Muscle layer of duodenum (tissue), 2 donors: Measurements from ENCODE around the gene RASL10A.

ENCODE experiments used
- H3K27ac ChIP-seq: one replicate; pipeline ENCODE4 v1.7.0; 2013; ENCODE audit warnings: mild to moderate bottlenecking, low read length
- H3K27me3 ChIP-seq: one replicate; pipeline ENCODE4 v1.7.0; 2013; ENCODE audit warnings: low read depth, mild to moderate bottlenecking, control low read depth, low read length
- H3K36me3 ChIP-seq, 2 donors: one replicate each; pipeline ENCODE4 v1.7.0; 2013; ENCODE audit warnings: low read length in 2 of 2, control low read depth in 1 of 2, mild to moderate bottlenecking in 1 of 2; ENCODE audit not compliant: insufficient read depth in 2 of 2, control insufficient read depth in 1 of 2
- H3K4me1 ChIP-seq, 2 donors: one replicate each; pipeline ENCODE4 v1.7.0; 2013; ENCODE audit warnings: low read length in 2 of 2, mild to moderate bottlenecking in 2 of 2, control low read depth in 1 of 2, moderate library complexity in 1 of 2; ENCODE audit not compliant: insufficient read depth in 2 of 2, control insufficient read depth in 1 of 2
- H3K4me3 ChIP-seq, 2 donors: one replicate each; pipeline ENCODE4 v1.7.0; 2013; ENCODE audit warnings: low read length in 2 of 2, low read depth in 1 of 2, mild to moderate bottlenecking in 1 of 2
- H3K9me3 ChIP-seq, 2 donors: one replicate each; pipeline ENCODE4 v1.7.0; 2013; ENCODE audit warnings: low read length in 2 of 2, control low read depth in 1 of 2, mild to moderate bottlenecking in 1 of 2; ENCODE audit not compliant: control insufficient read depth in 1 of 2
- donor health status: healthy.

Gene RASL10A

DNA sequence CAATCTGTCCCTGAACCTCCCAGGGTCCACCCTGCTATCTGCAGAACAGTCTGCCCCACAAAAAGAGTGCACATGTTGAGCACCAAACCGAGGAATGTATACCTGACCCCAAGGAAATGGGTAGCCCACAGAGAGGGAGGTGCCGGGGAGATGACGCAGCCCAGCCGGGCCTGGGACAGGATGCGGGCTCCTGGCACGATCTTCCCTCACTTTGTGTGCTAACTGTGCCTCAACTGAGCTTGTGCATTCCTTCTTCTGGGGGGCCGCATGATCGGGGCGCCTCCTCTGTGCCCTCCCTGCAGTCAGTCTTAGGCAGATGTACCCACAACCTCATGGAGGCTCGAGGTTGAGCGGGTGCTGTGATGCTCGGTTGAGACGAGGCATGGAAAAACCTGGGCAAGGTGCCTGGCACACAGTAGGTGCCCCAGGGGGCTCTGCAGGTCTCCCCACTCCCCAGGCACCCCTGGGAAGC is 6.7 kb downstream of the RASL10A start:
- Histone ChIP-seq H3K4me1 (peaks cover 15 to 62% of the 10 kb centered on the region in 2 donors), H3K9me3 (no peaks in the 10 kb centered on the region), H3K27me3 (peaks cover 5% of the 10 kb centered on the region), H3K27ac (no peak overlapping the region), H3K36me3 (no peaks in the 10 kb centered on the region), H3K4me3 (peak overlapping the region; percentile 21 to 95)

DNA sequence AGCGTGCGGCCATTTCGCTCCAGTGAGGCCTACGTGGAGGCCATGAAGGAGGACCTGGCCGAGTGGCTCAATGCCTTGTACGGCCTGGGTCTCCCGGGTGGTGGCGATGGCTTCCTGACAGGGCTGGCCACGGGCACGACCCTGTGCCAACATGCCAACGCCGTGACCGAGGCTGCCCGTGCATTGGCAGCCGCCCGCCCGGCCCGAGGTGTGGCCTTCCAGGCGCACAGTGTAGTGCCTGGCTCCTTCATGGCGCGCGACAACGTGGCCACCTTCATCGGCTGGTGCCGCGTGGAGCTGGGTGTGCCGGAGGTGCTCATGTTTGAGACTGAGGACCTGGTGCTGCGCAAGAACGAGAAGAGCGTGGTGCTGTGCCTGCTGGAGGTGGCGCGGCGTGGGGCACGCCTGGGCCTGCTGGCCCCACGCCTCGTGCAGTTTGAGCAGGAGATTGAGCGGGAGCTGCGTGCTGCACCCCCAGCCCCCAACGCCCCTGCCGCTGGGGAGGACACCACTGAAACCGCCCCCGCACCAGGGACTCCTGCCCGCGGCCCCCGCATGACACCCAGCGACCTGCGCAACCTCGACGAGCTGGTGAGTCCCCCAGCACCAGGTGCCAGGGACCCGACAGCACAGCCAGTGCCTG is 7.2 kb downstream of the RASL10A start:
- Histone ChIP-seq H3K9me3 (no peaks in the 10 kb centered on the region), H3K27ac (no peak overlapping the region), H3K36me3 (no peaks in the 10 kb centered on the region), H3K27me3 (no peaks in the 10 kb centered on the region), H3K4me3 (peak overlapping the region in 1 of 2 donors; percentile 95), H3K4me1 (peaks cover 15 to 59% of the 10 kb centered on the region in 2 donors)

DNA sequence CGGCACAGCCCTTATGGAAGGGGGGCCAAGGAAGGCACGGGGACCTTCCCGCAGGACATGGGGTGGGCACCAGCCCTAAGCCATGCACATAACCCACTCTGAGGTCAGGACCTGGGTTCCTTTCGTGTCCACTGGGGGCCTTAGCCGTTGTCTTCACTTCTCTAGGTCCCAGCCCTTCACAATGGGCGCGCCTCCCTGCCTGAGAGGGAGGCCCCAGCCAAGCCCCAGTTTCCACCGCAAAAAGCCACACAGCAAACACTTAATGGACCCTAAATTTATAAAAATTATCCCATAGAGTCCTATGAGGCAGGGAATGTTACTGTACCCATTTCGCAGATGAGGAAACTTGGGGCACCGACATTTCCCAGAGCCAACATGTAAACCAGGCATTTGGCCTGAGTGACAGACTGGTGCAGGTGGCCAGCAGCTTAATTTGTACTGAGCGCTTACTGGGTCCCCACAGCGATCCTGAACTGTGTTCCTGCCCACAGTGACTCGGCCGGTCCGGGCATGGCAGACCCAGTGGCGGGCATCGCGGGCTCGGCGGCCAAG is 7.8 kb downstream of the RASL10A start:
- peak overlapping the region; percentile 76 to 95 for H3K4me3 ChIP-seq
- H3K9me3 ChIP-seq, result no peaks in the 10 kb centered on the region
- H3K27me3 ChIP-seq, result no peaks in the 10 kb centered on the region
- H3K36me3 ChIP-seq, result no peaks in the 10 kb centered on the region
- no peak overlapping the region for H3K27ac ChIP-seq
- H3K4me1 ChIP-seq, result peaks cover 15 to 59% of the 10 kb centered on the region in 2 donors

DNA sequence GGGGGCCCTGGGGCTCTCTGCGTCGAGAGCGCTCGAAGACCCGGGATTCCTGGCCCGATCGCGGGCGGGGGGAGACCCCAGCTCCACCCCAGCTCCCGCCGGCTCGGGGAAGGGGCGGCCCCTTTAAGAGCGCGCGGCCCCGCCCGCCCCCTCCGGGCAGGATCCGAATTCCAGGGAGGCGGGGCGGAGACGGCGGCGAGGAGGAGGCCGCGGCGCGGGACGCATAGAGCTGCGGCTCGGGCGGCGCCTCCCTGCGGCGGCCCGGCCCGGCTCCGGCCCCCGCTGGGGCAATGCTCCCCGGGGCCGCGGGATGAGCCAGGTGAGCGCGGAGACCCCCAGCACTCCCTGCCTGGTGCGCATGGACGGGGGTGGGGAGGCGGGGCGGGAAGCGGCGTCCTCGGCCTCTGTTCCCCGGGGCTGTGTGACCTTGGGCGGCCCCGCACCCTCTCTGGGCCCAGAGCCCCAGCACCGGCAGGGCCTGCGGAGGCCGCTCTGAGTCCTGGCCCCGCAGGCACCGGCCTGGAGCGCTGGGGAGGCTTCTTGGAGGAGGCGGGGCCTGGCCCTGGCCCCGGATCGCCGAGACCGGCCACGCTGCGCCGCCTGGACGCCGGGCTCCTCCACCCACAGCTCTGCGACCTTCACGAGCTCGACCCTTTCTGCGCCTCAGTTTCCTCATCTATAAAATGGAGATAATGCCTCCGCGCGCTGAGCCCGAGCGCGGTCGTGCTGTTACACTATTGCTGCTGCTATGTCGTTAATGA is 8.5 kb downstream of the RASL10A start:
- Histone ChIP-seq H3K9me3 (no peaks in the 10 kb centered on the region), H3K27me3 (no peaks in the 10 kb centered on the region), H3K4me3 (peak overlapping the region; percentile 76 to 95), H3K36me3 (no peaks in the 10 kb centered on the region), H3K4me1 (peaks cover 15 to 52% of the 10 kb centered on the region in 2 donors), H3K27ac (no peak overlapping the region)

DNA sequence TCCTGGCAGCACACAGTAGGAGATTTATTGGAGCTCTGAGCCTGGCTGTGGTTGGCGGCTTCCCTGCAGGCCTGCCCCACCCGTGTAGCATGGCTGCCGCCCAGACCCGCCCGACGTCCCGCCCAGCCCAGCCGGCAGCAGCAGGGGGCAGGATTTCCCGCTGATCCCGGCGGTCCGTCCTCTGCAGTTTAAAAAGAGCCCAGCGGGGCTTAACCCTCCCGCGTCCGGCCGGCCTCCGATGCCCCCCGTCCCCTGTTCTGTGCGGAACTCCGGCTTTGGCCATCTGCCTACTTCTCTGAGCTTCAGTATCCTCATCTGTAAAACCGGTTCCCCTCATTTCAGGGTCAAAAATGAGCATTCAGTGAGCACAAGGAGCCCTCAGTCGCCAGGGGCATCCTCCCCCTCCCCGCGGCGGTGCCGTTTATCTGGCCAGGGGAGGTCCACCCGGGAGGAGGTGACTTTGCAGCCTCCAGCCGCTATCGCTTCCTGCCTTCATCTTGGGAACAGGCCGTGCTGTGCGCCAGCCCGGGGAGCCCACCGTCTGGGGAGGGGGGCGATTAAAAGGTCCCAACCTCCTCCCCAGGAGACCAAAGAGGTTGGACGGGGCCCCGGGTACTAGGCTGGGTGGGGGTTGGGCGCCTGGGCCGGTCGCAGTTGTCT is 9.2 kb downstream of the RASL10A start, which contains the start of gene GAS2L1:
TSS of gene GAS2L1 (plus strand) at position 476 of the 660 bp plus-strand sequence. CDS start 1,456 bp downstream, outside the sequence.
- no peaks in the 10 kb centered on the region for H3K27me3 ChIP-seq
- H3K27ac ChIP-seq, result no peak within 1 kb of the TSS
- no peaks in the 10 kb centered on the region for H3K36me3 ChIP-seq
- peak within 1 kb of the TSS; percentile 76 to 95 for H3K4me3 ChIP-seq
- no peaks in the 10 kb centered on the region for H3K9me3 ChIP-seq
- peaks cover 14 to 45% of the 10 kb centered on the region in 2 donors for H3K4me1 ChIP-seq

DNA sequence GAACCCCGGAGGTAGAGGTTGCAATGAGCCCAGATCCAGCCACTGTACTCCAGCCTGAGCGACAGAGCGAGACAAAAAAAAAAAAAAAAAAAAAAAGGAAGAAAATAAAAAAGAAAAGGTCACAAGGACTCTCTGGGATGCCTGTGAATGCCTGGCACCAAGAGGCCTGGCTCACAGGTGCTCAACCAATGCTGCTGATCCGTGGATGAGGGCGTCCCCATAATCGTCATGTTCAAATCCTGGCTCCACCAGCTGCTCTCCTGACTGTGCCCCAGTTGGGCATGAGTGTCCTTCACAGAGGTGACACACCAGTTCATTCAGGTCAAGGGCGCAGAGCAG is 9.7 kb downstream of the RASL10A start:
- no peaks in the 10 kb centered on the region for H3K27me3 ChIP-seq
- H3K27ac ChIP-seq, result no peak overlapping the region
- no peaks in the 10 kb centered on the region for H3K9me3 ChIP-seq
- peaks cover 12 to 41% of the 10 kb centered on the region in 2 donors for H3K4me1 ChIP-seq
- peaks cover under 1 to 1% of the 10 kb centered on the region in 2 donors for H3K36me3 ChIP-seq
- H3K4me3 ChIP-seq, result peak overlapping the region in 1 of 2 donors; percentile 95

DNA sequence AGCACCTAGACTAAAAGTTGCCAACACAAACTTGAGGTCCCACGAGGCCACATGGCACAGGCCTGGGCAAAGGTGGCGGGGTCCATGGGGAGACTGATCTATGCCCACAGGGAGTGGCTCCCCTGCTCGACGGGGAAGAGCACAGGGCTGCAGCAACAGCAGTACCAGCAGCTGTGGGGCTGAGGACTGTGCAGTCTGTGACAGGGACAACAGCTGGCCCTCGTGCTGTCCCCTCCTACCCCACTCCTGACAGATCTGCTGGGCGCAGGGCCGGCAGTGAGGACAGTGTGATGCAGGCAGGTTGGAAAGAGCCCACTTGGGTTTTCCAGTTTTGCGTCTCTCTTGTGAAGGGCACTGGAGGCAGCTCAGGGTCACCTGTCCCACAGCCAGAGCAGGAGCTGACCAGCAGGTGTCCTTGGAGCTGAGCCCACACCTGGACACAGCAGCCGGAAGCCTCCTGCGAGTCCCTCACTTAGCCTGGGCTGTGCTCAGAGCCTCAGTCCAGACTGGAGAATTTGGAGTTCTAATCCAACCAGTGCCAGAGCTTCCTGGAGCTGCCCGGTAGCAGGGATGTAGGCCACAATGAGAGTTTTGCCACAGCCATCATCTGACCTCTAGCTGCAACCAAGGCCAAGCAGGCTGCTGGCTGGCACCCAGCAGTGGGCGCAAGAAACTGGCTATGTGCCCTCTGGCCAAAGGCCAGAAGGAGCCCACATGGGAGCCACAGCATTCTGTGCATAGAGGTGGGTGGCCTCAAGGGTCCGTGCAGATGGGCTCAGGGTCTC is 12.6 kb downstream of the RASL10A start:
- no peak overlapping the region for H3K4me3 ChIP-seq
- H3K27ac ChIP-seq, result no peak overlapping the region
- peaks cover 25 to 28% of the 10 kb centered on the region in 2 donors for H3K36me3 ChIP-seq
- H3K9me3 ChIP-seq, result no peaks in the 10 kb centered on the region
- no peaks in the 10 kb centered on the region for H3K27me3 ChIP-seq
- peaks cover 0 to 14% of the 10 kb centered on the region in 2 donors for H3K4me1 ChIP-seq

DNA sequence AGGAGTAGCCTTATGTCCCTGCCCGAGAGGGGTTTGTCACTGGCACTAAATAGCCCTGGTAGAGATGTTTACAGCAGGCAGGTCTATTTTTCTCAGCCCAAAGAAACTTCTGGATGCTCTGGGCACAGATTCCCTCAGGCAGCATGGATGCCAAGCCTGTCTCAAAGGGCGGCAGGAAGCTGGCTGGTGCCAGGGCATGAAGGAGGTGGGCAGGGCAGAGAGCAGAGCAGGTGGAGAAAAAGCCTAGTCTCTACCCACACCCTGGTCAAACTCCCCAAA is 13.2 kb downstream of the RASL10A start:
- H3K27ac ChIP-seq, result no peak overlapping the region
- peaks cover 30 to 34% of the 10 kb centered on the region in 2 donors for H3K36me3 ChIP-seq
- H3K27me3 ChIP-seq, result no peaks in the 10 kb centered on the region
- H3K4me3 ChIP-seq, result no peak overlapping the region
- no peaks in the 10 kb centered on the region for H3K9me3 ChIP-seq
- H3K4me1 ChIP-seq, result peaks cover 0 to 8% of the 10 kb centered on the region in 2 donors

DNA sequence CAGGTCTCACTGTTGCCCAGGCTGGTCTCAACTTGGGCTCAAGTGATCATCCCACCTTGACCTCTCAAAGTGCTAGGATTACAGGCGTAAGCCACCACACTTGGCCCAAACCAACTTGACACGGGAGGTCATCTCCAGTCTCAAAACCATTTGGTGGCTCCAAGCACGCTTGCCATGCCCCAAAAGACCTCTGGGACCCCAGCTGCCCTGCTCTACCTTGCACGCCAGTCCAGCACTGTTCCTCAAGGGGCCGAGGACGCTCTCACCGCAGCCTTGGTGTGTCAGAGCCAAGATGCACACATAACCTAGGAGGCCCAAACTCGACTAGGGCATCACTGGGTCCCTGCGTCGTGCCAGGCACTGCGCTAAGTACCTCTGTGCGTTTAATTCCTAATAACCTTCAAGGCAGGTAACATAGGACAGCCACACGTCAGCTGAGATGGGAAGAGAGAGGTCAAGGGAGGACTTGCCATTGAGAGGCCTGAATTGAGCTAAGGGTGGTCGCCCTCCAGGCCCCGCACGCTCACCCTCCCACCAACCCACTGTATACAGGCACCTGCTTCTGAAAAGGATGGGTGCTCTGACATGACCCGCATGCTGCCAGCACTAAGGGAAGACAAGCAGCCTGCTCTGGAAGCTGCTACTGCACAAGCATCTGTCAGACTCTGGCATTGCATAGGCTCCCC is 13.6 kb downstream of the RASL10A start:
- Histone ChIP-seq H3K27ac (no peak overlapping the region), H3K4me1 (peaks cover 0 to 8% of the 10 kb centered on the region in 2 donors), H3K36me3 (peaks cover 35 to 39% of the 10 kb centered on the region in 2 donors), H3K4me3 (no peak overlapping the region), H3K9me3 (no peaks in the 10 kb centered on the region), H3K27me3 (no peaks in the 10 kb centered on the region)

DNA sequence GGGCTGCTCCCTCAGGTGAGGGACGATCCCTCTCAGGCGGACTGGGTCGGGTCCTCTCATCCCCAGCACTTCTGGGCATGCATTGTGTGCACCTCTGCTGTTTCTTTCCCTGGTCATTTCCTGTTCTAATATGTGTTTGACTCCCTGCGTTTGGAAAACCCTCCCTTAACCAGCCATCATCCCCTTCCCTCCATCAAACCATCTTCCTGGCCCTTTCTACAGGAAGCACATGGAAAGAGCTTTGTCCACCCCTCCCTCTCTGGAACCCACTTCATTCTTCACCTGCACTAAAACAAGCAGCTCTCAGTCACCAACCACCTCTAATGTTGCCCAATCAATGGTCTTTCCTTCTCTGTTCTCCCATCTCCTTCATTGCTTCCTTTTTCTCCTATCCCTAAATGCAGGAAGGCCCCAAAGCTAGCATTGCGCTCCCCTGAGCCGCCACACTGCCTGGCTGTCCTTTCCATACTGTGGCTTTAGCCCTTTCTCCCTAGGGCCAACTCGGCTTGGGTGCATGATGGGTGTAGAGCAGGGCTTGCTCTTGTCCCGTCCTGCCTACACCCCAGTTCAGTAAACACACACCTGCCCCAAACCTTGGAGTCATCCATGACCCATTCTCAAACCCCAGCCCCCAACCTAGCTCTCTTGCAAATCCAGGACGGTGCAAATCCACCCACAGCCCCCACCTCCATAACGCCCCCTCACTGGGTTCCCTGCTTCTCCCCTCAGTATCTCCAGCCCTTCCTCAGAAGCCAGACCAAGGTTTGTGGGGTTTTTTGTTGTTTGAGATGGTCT is 14.5 kb downstream of the RASL10A start:
- no peak overlapping the region for H3K4me3 ChIP-seq
- no peaks in the 10 kb centered on the region for H3K27me3 ChIP-seq
- H3K36me3 ChIP-seq, result peaks cover 43 to 47% of the 10 kb centered on the region in 2 donors
- H3K27ac ChIP-seq, result no peak overlapping the region
- no peaks in the 10 kb centered on the region for H3K9me3 ChIP-seq
- H3K4me1 ChIP-seq, result peaks cover 0 to 8% of the 10 kb centered on the region in 2 donors
